HEK293 (cell line): Measurements from ENCODE around the gene DHX40.
A peak's percentile ranks its signal among the peaks of the same experiment; 100 is the strongest.

Experiments
- CTCF ChIA-PET: fragments of 350-600 bp; formaldehyde crosslinking; extraction: SDS; loops from one replicate; lab custom pipeline; 2021; ENCODE audit warnings: antibody characterized with exemption; lab: Yijun Ruan, JAX
- POLR2A ChIA-PET: fragments of 300-600 bp; formaldehyde crosslinking; extraction: SDS; loops from one replicate; lab custom pipeline; 2020; ENCODE audit warnings: antibody characterized with exemption, inconsistent platforms; lab: Yijun Ruan, JAX
- H3K27ac ChIP-seq: fragments of 200-500 bp; sonication (Bioruptor generic); 2 replicates; pipeline ENCODE4 v1.5.1; 2014; ENCODE audit warnings: low read depth, low read length, control low read depth, inconsistent platforms; ENCODE audit errors: extremely low read depth
- H3K36me3 ChIP-seq, 2 experiments: fragments of 200-500 bp in 1 of 2; sonication (Bioruptor generic) in 1 of 2; 1 replicate in 1 of 2; 2 replicates in 1 of 2; pipeline ENCODE4 v1.5.1; 2014 to 2017; ENCODE audit warnings: inconsistent platforms in 2 of 2, low read length in 2 of 2; ENCODE audit not compliant: control insufficient read depth in 2 of 2, insufficient read depth in 1 of 2
- H3K4me1 ChIP-seq: fragments of 200-500 bp; sonication (Bioruptor generic); 2 replicates; pipeline ENCODE4 v1.5.1; 2014; ENCODE audit warnings: mild to moderate bottlenecking, low read length, inconsistent platforms; ENCODE audit not compliant: control insufficient read depth, insufficient read depth
- H3K4me3 ChIP-seq: 2 replicates; pipeline ENCODE4 v1.5.1; 2011; ENCODE audit warnings: low read depth, mild to moderate bottlenecking, control low read depth, low read length, moderate library complexity
- H3K9me3 ChIP-seq: fragments of 200-500 bp; sonication (Bioruptor generic); 2 replicates; pipeline ENCODE4 v1.5.1; 2014; ENCODE audit warnings: low read depth, low read length, inconsistent platforms; ENCODE audit not compliant: control insufficient read depth, insufficient read depth
- ATF2 ChIP-seq: fragments of 450-650 bp; formaldehyde crosslinking; IDR thresholded peaks from 2 replicates; pipeline ENCODE4 v1.5.1; 2016; ENCODE audit warnings: missing biosample characterization, missing genetic modification characterization, low read depth
- HOXC10 ChIP-seq: sonication (generic); formaldehyde crosslinking; IDR thresholded peaks from 2 replicates; pipeline ENCODE4 v1.8.1; 2023; ENCODE audit warnings: mild to moderate bottlenecking, missing genetic modification reagents
- KLF1 ChIP-seq: fragments of 450-650 bp; formaldehyde crosslinking; IDR thresholded peaks from 2 replicates; pipeline ENCODE4 v1.5.1; 2016; ENCODE audit warnings: missing biosample characterization, missing genetic modification characterization
- MEIS1 ChIP-seq: sonication (generic); formaldehyde crosslinking; IDR thresholded peaks from 2 replicates; pipeline ENCODE4 v1.8.1; 2022; ENCODE audit warnings: missing genetic modification reagents, mild to moderate bottlenecking, borderline replicate concordance
- OVOL3 ChIP-seq: fragments of 450-650 bp; formaldehyde crosslinking; IDR thresholded peaks from 2 replicates; pipeline ENCODE4 v1.5.1; 2016; ENCODE audit warnings: missing biosample characterization, missing genetic modification characterization
- PRDM10 ChIP-seq: fragments of 450-650 bp; formaldehyde crosslinking; IDR thresholded peaks from 2 replicates; pipeline ENCODE4 v1.5.1; 2016; ENCODE audit warnings: missing biosample characterization, missing genetic modification characterization
- PRDM4 ChIP-seq: fragments of 450-650 bp; formaldehyde crosslinking; IDR thresholded peaks from 2 replicates; pipeline ENCODE4 v1.5.1; 2017; ENCODE audit warnings: missing biosample characterization, missing genetic modification characterization
- SP3 ChIP-seq: fragments of 450-650 bp; formaldehyde crosslinking; IDR thresholded peaks from 2 replicates; pipeline ENCODE4 v1.5.1; 2016; ENCODE audit warnings: missing biosample characterization, missing genetic modification characterization
- TCF7L2 ChIP-seq: IDR thresholded peaks from 2 replicates; pipeline ENCODE4 v1.6.1; 2011; ENCODE audit warnings: low read depth, mild to moderate bottlenecking, inconsistent platforms, low read length, moderate library complexity, borderline replicate concordance
- YY1 ChIP-seq: fragments of 450-650 bp; formaldehyde crosslinking; IDR thresholded peaks from 2 replicates; pipeline ENCODE4 v1.5.1; 2018; ENCODE audit warnings: missing biosample characterization, missing genetic modification characterization
- ZFP3 ChIP-seq: fragments of 450-650 bp; formaldehyde crosslinking; IDR thresholded peaks from 2 replicates; pipeline ENCODE4 v1.5.1; 2016; ENCODE audit warnings: low read depth, missing biosample characterization, missing genetic modification characterization
- ZFP69B ChIP-seq: fragments of 450-650 bp; formaldehyde crosslinking; IDR thresholded peaks from 2 replicates; pipeline ENCODE4 v1.5.1; 2016; ENCODE audit warnings: missing biosample characterization, missing genetic modification characterization
- ZNF2 ChIP-seq: fragments of 450-650 bp; formaldehyde crosslinking; IDR thresholded peaks from 2 replicates; pipeline ENCODE4 v1.5.1; 2016; ENCODE audit warnings: missing biosample characterization, missing genetic modification characterization
- ZNF341 ChIP-seq: fragments of 450-650 bp; formaldehyde crosslinking; IDR thresholded peaks from 2 replicates; pipeline ENCODE4; 2016; ENCODE audit warnings: low read depth, missing biosample characterization, missing genetic modification characterization
- ZNF350 ChIP-seq: fragments of 450-650 bp; formaldehyde crosslinking; IDR thresholded peaks from 2 replicates; pipeline ENCODE4 v1.5.0; 2017; ENCODE audit warnings: missing biosample characterization, mild to moderate bottlenecking, missing genetic modification characterization
- ZNF426 ChIP-seq: fragments of 450-650 bp; formaldehyde crosslinking; IDR thresholded peaks from 2 replicates; pipeline ENCODE4 v1.5.1; 2017; ENCODE audit warnings: missing biosample characterization, missing genetic modification characterization, mild to moderate bottlenecking, inconsistent platforms, moderate library complexity
- ZNF48 ChIP-seq: fragments of 450-650 bp; formaldehyde crosslinking; IDR thresholded peaks from 2 replicates; pipeline ENCODE4 v1.5.1; 2016; ENCODE audit warnings: missing biosample characterization, missing genetic modification characterization
- ZNF596 ChIP-seq: fragments of 450-650 bp; IDR thresholded peaks from 2 replicates; pipeline ENCODE4 v1.5.0; 2018; ENCODE audit warnings: missing biosample characterization, mild to moderate bottlenecking, missing genetic modification characterization, moderate library complexity
- ZNF629 ChIP-seq: fragments of 450-650 bp; formaldehyde crosslinking; IDR thresholded peaks from 2 replicates; pipeline ENCODE4 v1.5.1; 2017; ENCODE audit warnings: missing biosample characterization, missing genetic modification characterization
- ZNF704 ChIP-seq: fragments of 450-650 bp; formaldehyde crosslinking; IDR thresholded peaks from 2 replicates; pipeline ENCODE4 v1.5.1; 2016; ENCODE audit warnings: missing biosample characterization, missing genetic modification characterization
- ZNF768 ChIP-seq: fragments of 450-650 bp; formaldehyde crosslinking; IDR thresholded peaks from 2 replicates; pipeline ENCODE4 v1.5.1; 2018; ENCODE audit warnings: missing biosample characterization, mild to moderate bottlenecking, missing genetic modification characterization

The DHX40 gene

GRCh38 chr17:59542960-59543635 is 22.3 kb upstream of the DHX40 start:
- H3K9me3 ChIP-seq = no peaks in the 10 kb centered on the region
- H3K27ac ChIP-seq = no peak overlapping the region
- peaks cover 13% of the 10 kb centered on the region for H3K4me1 ChIP-seq
- no peak overlapping the region for H3K4me3 ChIP-seq
- ChIA-PET POLR2A (no interaction called here), CTCF (interaction anchor here (0.7 to 1.6 kb wide), 3 partner anchors 17 to 23 kb away, joined by 3 to 4 read pairs (median 3); no protein-coding TSS in a partner anchor)
- no peaks in the 10 kb centered on the region for H3K36me3 ChIP-seq
- TF ChIP-seq ZNF350 (tag by site-specific recombination) = no peak
- TF ChIP-seq OVOL3 (tag by site-specific recombination) = no peak
- TF ChIP-seq ZNF426 (tag by site-specific recombination) = no peak
- TF ChIP-seq ZFP3 = no peak

- H3K4me1 ChIP-seq = peaks cover 13% of the 10 kb centered on the region
- POLR2A ChIA-PET = no interaction called here
- no peaks in the 10 kb centered on the region for H3K9me3 ChIP-seq
- no peak overlapping the region for H3K27ac ChIP-seq
- no peak for TF ChIP-seq TCF7L2
- peak; percentile 90 for TF ChIP-seq ATF2
- TF ChIP-seq, all 188 proteins: peak for 1
- H3K4me3 ChIP-seq = no peak overlapping the region
- CTCF ChIA-PET = interaction anchor here (1.1 kb wide), 1 partner anchor 48 kb away, joined by 3 read pairs; no protein-coding TSS in a partner anchor
- H3K36me3 ChIP-seq = no peaks in the 10 kb centered on the region
Observed at GRCh38 chr17:59545942-59546341, 19.5 kb upstream of the DHX40 start.

GRCh38 chr17:59547131-59547915 is 18.1 kb upstream of the DHX40 start:
- no peaks in the 10 kb centered on the region for H3K36me3 ChIP-seq
- ChIA-PET CTCF (interaction anchor here (0.7 to 1.1 kb wide), 3 partner anchors 12 to 687 kb away, joined by 3 to 6 read pairs (median 3); no protein-coding TSS in a partner anchor), POLR2A (no interaction called here)
- no peak overlapping the region for H3K4me3 ChIP-seq
- H3K27ac ChIP-seq = peak overlapping the region; percentile 75
- peaks cover 13% of the 10 kb centered on the region for H3K4me1 ChIP-seq
- no peaks in the 10 kb centered on the region for H3K9me3 ChIP-seq
- TF ChIP-seq ZNF629 (tag by site-specific recombination) = peak; percentile 90
- no peak for TF ChIP-seq MEIS1
- TF ChIP-seq KLF1 = no peak
- TF ChIP-seq ZNF48 (tag by site-specific recombination) = no peak
- peak; percentile 59 for TF ChIP-seq SP3
- 0 out of 2 replicates have a peak, but pooled peaks have one; percentile 38 for TF ChIP-seq ZNF2 (tag by site-specific recombination)
- peak; percentile 25; the same call in 1 of the 2 replicates for TF ChIP-seq YY1 (tag by site-specific recombination)
- TF ChIP-seq ZNF341 (tag by site-specific recombination) = no peak
- peak; percentile 80 for TF ChIP-seq PRDM4 (tag by site-specific recombination)
- TF ChIP-seq ZNF768 (tag by site-specific recombination) = peak; percentile 68; the same call in 1 of the 2 replicates
- no peak for TF ChIP-seq HOXC10 (CRISPR knock-in tag)
- no peak for TF ChIP-seq ZNF596
- peak; percentile 60 for TF ChIP-seq PRDM10
- TF ChIP-seq ZFP69B = peak; percentile 54; the same call in 1 of the 2 replicates
- TF ChIP-seq ZNF704 = no peak
